Endodermal cell (in vitro differentiated cells): ENCODE data around the gene MSLN. TPM values are rescaled to one million over a fixed set of nuclear protein-coding genes. Genes with fewer than 3 reads are reported as not detected.

Experiments
- DNase-seq: peaks from one replicate; pipeline ENCODE4 v3.0.0-alpha.2; 2017
- H3K27ac ChIP-seq: 2 replicates; pipeline ENCODE4 v1.5.1; 2013; ENCODE audit warnings: mild to moderate bottlenecking, low read depth, low read length, moderate library complexity
- H3K27me3 ChIP-seq: 2 replicates; pipeline ENCODE4 v1.6.1; 2013; ENCODE audit warnings: mild to moderate bottlenecking, low read length, moderate library complexity; ENCODE audit not compliant: insufficient read depth, control insufficient read depth, poor library complexity, severe bottlenecking
- H3K36me3 ChIP-seq: 2 replicates; pipeline ENCODE4 v1.7.0; 2013; ENCODE audit warnings: mild to moderate bottlenecking, low read length, moderate library complexity; ENCODE audit not compliant: control insufficient read depth, insufficient read depth
- H3K4me1 ChIP-seq: one replicate; pipeline ENCODE4 v1.7.0; 2013; ENCODE audit warnings: low read length; ENCODE audit not compliant: control insufficient read depth, insufficient read depth
- H3K4me3 ChIP-seq: 2 replicates; pipeline ENCODE4 v1.5.1; 2013; ENCODE audit warnings: mild to moderate bottlenecking, low read length, moderate library complexity
- H3K9ac ChIP-seq: 2 replicates; pipeline ENCODE4 v1.6.1; 2013; ENCODE audit warnings: mild to moderate bottlenecking, low read length, moderate library complexity; ENCODE audit not compliant: poor library complexity, severe bottlenecking; ENCODE audit errors: extremely low read depth
- H3K9me3 ChIP-seq: 2 replicates; pipeline ENCODE4 v1.6.1; 2013; ENCODE audit warnings: mild to moderate bottlenecking, low read length, moderate library complexity; ENCODE audit not compliant: control insufficient read depth
- H3K27ac Mint-ChIP-seq: 2 replicates; pipeline ENCODE4 v1.8.0; 2020; ENCODE audit warnings: mixed read lengths
- H3K27me3 Mint-ChIP-seq: 2 replicates; pipeline ENCODE4 v1.8.0; 2021; ENCODE audit warnings: mild to moderate bottlenecking, mixed read lengths; ENCODE audit not compliant: insufficient read depth
- H3K36me3 Mint-ChIP-seq: 2 replicates; pipeline ENCODE4 v1.8.0; 2020; ENCODE audit warnings: low read depth, mixed read lengths
- H3K4me1 Mint-ChIP-seq: 2 replicates; pipeline ENCODE4 v1.8.0; 2020; ENCODE audit warnings: mixed read lengths
- H3K4me3 Mint-ChIP-seq: 2 replicates; pipeline ENCODE4 v1.8.0; 2020; ENCODE audit warnings: mild to moderate bottlenecking, moderate library complexity, mixed read lengths
- H3K9me3 Mint-ChIP-seq: 2 replicates; pipeline ENCODE4 v1.8.0; 2020; ENCODE audit warnings: mild to moderate bottlenecking, mixed read lengths
- CTCF ChIP-seq: fragments of 200-600 bp; sonication (generic); conservative IDR thresholded peaks from 2 replicates; pipeline ENCODE4 v1.5.0; 2021; ENCODE audit warnings: antibody characterized with exemption, mild to moderate bottlenecking
- WGBS, 2 experiments: methylation state at CpG; one replicate each; pipeline versions ENCODE4 v1.1.5 to v1.1.7; 2013; ENCODE audit warnings: missing lambda C conversion rate in 2 of 2, mixed read lengths in 1 of 2; ENCODE audit not compliant: insufficient coverage in 1 of 2, insufficient read length in 1 of 2; 5-methylcytosine and 5-hydroxymethylcytosine counted together
- total RNA-seq, 2 donors: library from RNA; stranded (reverse); fragmentation: NEBNext Ultra II Directional in 1 of 2; extraction: Animal tissue kit (Norgen Biotek cat#: 25700) in 1 of 2; gene quantifications; 2 replicates in 1 of 2; 3 replicates in 1 of 2; pipeline ENCODE4 v1.2.1, GENCODE V29; 2021

The MSLN gene
- total RNA-seq, 2 donors from 2014 or later, result 0.42 to 0.86 TPM

DNA sequence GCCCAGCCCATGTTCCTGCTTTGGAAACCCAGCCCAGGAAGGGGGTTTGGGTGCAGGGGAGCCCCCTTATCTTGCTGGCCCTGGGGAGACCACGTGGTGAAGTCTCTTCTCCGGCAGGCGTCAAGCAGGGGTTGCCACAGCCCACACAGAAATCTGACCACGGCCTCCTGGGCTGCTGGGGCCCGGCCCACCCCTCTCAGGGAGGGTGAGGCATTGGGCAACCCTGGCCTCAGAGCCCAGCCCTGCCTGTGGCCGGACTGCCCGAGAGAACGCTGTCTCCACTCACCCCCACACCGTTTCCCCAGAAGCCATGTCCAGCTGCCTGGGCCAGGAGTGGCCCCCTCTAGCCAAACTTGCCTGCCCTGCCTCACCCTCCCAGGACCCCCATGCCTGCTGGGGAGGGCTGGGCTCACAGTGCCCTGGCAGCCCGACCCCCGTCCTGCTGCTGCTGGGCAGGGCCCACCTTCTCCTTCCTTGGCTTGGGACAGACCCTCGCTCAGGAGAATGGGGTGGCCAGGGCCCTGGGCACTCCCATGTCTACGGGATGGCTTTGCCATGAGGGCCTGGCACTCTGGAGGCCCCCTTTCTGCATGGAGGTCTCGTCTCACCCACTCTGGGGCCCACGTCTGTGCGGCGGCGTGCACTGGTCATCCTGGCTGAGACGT is 20.9 kb downstream of the MSLN start:
- H3K4me1 Mint-ChIP-seq, result no peaks in the 10 kb centered on the region
- H3K27ac Mint-ChIP-seq, result no peak overlapping the region
- H3K27me3 ChIP-seq, result peaks cover 3% of the 10 kb centered on the region
- peaks cover 7% of the 10 kb centered on the region for H3K36me3 ChIP-seq
- no peaks in the 10 kb centered on the region for H3K9me3 ChIP-seq
- TF ChIP-seq CTCF, result no peak
- peaks cover 2% of the 10 kb centered on the region for H3K36me3 Mint-ChIP-seq
- H3K9ac ChIP-seq, result no peak overlapping the region
- H3K4me1 ChIP-seq, result no peaks in the 10 kb centered on the region
- DNase-seq, result no peak
- H3K9me3 Mint-ChIP-seq, result no peaks in the 10 kb centered on the region
- WGBS, 2 experiments, result 81% methylated on average over 8 to 19 of the region's 19 CpGs
- no peak overlapping the region for H3K4me3 ChIP-seq
- H3K27ac ChIP-seq, result no peak overlapping the region
- peaks cover 6% of the 10 kb centered on the region for H3K27me3 Mint-ChIP-seq
- H3K4me3 Mint-ChIP-seq, result no peak overlapping the region

GRCh38 chr16:782258-782657 is 21.7 kb downstream of the MSLN start:
- DNase-seq, result no peak
- Histone ChIP-seq H3K36me3 (peaks cover 10% of the 10 kb centered on the region), H3K9ac (no peak overlapping the region), H3K4me1 (peaks cover 2% of the 10 kb centered on the region), H3K9me3 (no peaks in the 10 kb centered on the region), H3K4me3 (no peak overlapping the region), H3K27ac (no peak overlapping the region), H3K27me3 (peaks cover 3% of the 10 kb centered on the region)
- Mint-ChIP-seq H3K9me3 (no peaks in the 10 kb centered on the region), H3K27ac (no peak overlapping the region), H3K27me3 (peaks cover 6% of the 10 kb centered on the region), H3K4me3 (no peak overlapping the region), H3K36me3 (peaks cover 2% of the 10 kb centered on the region), H3K4me1 (no peaks in the 10 kb centered on the region)
- TF ChIP-seq CTCF, result no peak
- 80 to 84% methylated on average over 4 to 6 of the region's 6 CpGs for WGBS, 2 experiments

DNA sequence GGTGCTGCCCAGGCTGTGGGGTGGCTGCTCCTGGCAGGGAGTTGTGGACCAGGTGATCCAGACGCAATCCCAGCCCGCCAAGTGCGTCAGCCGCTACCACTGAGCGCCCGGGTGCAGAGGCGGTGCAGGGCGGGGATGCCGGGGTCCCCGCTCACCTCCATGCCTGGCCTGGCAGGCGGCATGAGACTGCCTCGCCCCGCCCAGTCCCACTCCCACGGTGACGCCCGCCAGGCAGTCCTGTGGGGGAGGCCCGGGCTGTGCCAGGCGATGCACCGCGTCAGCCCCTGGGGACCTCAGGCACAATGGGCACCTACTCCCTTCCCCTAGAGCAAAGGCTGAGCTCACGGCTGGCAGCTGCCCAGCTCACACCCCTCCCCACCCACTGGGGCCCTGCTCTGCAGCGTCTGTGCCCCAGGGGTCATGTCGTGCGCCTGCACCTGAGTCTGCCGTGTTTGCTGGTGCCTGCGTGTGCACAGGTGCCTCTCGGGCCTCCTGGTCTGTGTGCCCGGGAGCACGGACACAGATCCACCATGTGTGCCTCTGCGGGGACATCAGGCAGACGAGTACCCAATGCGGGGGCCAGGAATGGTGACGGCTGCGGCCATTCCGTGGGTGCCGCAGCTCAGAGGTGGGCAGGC is 22.4 kb downstream of the MSLN start:
- H3K9ac ChIP-seq, result no peak overlapping the region
- H3K27me3 Mint-ChIP-seq, result peaks cover 6% of the 10 kb centered on the region
- no peaks in the 10 kb centered on the region for H3K4me1 Mint-ChIP-seq
- 88 to 91% methylated on average over 22 to 36 of the region's 36 CpGs for WGBS, 2 experiments
- peaks cover 3% of the 10 kb centered on the region for H3K27me3 ChIP-seq
- H3K4me1 ChIP-seq, result peaks cover 4% of the 10 kb centered on the region
- no peak overlapping the region for H3K27ac ChIP-seq
- H3K9me3 ChIP-seq, result no peaks in the 10 kb centered on the region
- no peak overlapping the region for H3K4me3 ChIP-seq
- DNase-seq, result no peak
- H3K36me3 ChIP-seq, result peaks cover 10% of the 10 kb centered on the region
- no peak overlapping the region for H3K4me3 Mint-ChIP-seq
- no peak overlapping the region for H3K27ac Mint-ChIP-seq
- H3K36me3 Mint-ChIP-seq, result peaks cover 2% of the 10 kb centered on the region
- H3K9me3 Mint-ChIP-seq, result no peaks in the 10 kb centered on the region
- no peak for TF ChIP-seq CTCF
